GM21717 (cell line): Measurements from ENCODE around the gene SGK1.

Source experiments
- ATAC-seq: cut with Tn5 transposase; IDR thresholded peaks from one replicate; pipeline ENCODE4 v1.9.1; 2021; ENCODE audit warnings: mild to moderate bottlenecking, moderate library complexity; ENCODE audit not compliant: unreplicated experiment

SGK1 gene

DNA sequence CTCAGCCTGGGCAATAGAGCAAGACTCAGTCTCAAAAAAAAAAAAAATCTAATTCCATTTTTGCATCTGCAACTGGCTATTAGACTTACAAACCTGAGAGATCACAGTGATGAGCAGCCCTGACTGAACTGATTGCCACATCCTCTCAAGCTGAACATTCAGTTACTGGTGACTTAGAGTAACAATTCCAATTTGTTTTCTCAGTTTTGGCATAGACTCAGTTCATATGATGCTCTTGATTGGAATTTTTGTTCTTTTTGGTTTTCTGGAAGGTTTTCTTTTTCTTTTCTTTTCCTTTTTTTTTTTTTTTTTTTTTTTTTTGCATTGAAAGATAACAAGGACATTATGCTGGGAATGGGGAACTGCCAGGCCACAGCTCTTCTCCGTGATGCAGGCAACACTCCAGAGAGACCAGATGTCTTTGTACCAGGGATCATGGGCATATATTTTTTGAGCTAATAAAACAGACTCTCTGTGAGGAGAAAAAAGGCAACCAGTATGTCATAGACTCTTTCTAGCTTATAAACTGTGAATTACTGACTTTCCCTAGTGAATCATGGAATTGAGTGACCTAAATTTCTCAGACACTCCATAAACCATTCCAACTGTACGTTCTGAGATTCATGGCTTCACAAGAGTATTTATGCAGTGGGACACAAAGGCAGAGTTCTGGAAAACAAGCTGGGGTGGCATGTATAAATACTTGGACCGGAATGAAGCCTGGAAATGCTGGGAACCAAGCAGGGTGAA lies 179.5 kb downstream of the SGK1 start:
- no peak for ATAC-seq

- ATAC-seq: no peak
Measured at GRCh38 chr6:134134654-134135053, 183.3 kb downstream of the SGK1 start.

DNA sequence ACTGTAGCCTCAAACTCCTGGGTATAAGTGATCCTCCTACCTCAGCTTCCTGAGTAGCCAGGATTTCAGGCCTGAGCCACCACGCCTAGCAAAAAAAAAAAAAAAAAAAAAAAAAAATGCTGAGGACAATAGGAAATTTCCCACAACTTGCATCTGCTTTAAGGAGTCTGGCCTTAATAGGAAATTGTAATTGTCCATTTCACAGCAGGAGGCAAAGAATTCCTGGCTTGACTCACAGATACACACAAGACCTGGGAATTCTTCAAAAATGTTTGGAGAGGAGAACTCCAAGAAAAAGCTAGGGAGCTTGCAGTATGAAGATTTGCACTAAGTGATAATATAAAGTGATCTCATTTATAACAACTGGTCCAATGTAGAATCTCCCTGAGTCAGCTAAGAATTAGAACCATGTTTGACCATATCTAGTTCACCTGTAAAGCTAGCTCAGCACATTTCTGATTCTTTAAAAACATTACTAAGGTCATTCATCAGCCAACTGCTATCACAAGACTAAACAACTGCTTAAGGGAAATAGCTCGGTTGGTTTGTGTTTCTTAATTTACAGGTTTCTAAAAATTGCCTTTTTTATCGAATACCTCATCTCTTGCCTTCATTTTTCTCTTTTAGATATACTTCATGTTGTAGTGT lies 185.3 kb downstream of the SGK1 start:
- ATAC-seq: no peak

DNA sequence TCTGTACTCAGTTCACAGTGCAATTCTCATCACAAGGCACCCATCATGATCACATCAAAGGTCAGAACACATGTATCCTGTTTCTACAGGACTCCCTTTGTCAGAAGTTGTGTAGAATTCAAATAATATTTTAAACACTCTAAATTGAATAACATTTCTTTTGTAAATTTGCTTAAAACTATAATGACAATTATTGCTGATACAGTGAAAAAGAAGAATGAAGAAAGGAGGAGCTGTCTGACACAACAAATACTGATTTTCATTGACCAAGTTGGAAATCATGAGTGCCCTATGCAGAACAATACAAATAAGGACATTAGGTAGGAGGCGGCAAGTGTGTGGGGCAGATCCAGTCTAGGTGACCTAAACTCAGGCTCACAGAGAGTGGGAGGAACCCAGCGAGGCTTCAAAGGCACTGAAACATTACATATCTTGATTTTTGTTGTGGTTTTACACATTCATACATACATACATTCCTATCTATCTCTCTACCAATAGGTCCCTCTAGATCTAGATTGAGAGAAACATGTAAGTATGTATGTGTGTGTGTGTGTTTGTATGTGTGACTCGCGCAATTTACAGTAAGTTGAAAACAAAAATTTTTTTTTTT lies 186.3 kb downstream of the SGK1 start:
- no peak for ATAC-seq

DNA sequence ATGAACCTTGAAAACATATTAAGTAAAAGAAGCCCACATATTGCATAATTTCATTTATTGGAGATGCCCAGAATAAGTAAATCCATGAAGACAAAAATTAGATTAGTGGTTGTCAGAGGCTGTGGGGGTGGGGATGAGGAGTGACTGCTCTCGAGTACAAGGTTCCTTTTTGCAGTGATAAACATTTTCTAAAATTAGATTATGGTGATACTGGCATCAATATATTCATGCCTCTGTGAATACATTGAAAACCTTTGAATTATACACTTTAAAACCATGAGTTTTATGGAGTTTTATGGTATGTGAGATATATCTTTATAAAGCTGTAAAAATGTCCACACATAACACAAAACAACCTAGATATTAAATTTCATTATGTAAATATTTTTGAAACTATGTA lies 189.8 kb downstream of the SGK1 start:
- no peak for ATAC-seq

DNA sequence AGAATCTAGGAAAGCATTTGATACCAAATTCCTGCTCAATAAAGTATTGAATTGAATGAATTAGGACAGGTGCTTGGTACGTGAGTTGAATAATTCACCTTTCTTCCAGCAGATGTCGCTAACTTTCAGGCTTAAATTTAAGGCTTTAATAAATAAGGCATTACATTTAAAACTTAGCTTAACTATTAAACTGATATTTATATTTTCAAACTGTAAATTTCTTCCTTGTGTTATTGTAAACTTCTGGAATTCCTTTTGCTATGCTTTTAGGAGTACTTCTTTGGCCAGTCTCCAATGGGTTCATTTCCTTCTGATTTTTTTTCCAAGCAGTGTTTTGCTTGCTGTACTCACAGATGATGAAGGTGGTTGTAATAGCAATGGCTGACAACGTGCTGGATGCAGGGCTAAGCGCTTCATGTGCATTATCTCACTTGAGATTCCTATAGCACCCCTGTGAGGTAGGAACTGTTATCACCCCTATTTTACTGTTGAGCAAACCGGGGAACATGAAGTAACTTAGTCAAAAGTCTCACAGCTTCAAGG lies 194.2 kb downstream of the SGK1 start:
- no peak for ATAC-seq

DNA sequence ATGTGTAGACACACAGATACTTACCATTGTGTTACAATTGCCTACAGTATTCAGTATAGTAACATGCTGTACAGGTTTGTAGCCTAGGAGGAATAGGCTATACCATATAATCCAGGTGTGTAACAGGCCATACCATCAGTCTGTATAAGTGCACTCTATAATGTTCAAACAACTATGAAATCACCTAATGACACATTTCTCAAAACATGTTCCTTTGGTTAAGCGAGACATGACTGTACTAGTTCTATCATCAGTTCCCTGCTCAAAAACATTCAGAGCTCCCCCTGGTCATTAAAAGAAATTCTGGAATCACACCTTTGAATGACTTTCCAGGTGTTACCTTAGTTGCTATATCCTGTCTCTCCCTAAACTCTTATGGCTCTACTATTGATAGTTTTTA lies 195.1 kb downstream of the SGK1 start:
- ATAC-seq: no peak

DNA sequence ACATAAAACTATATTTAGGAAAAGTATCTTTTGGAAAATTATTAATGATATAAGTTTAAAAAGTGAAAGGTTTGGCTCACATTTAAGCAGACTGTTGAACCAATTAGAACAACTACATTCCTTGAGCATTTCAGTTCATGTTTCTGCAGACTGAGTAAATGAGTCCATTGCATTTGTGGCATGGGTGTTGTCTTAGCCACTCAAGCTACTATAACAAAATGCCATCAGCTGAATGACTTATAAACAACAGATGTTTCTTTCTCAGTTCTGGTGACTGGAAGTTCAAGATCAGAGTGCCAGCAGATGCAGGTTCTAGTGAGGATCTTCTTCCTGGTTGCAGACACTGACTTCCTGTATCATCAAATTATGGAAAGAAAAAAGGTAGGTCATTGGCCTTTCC lies 198.4 kb downstream of the SGK1 start:
- ATAC-seq: no peak
